GM12864 (cell line): ENCODE data around the gene ONECUT3.

Experiments
- DNase-seq: peaks from one replicate; pipeline ENCODE4 v3.0.0-alpha.2; 2011; ENCODE audit warnings: low read depth
- H3K4me3 ChIP-seq: 2 replicates; pipeline ENCODE4 v1.5.1; 2011; ENCODE audit warnings: mild to moderate bottlenecking, low read depth, low read length, control low read depth
- TF ChIP-seq, protein P1 (sequence below): IDR thresholded peaks from 2 replicates; pipeline ENCODE4 v1.5.1; 2011; ENCODE audit warnings: low read depth, mild to moderate bottlenecking, moderate library complexity, low read length, control low read depth, inconsistent platforms; ENCODE audit errors: missing control alignments

ONECUT3 gene

DNA sequence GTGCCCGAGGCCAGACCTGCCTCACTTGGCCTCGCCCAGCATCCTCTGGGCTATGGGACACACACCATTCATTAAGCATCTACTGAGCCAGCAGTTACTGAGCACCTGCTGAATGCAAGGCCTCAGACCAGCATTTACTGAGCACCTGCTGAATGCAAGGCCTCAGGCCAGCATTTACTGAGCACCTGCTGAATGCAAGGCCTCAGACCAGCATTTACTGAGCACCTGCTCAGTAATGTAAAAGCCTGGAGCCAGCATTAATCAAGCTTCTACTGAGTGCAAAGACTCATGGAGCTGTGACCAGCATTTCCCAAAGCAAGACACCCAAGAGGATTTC is 55.1 kb downstream of the ONECUT3 start:
- no peak overlapping the region for H3K4me3 ChIP-seq
- TF ChIP-seq, protein P1, sequence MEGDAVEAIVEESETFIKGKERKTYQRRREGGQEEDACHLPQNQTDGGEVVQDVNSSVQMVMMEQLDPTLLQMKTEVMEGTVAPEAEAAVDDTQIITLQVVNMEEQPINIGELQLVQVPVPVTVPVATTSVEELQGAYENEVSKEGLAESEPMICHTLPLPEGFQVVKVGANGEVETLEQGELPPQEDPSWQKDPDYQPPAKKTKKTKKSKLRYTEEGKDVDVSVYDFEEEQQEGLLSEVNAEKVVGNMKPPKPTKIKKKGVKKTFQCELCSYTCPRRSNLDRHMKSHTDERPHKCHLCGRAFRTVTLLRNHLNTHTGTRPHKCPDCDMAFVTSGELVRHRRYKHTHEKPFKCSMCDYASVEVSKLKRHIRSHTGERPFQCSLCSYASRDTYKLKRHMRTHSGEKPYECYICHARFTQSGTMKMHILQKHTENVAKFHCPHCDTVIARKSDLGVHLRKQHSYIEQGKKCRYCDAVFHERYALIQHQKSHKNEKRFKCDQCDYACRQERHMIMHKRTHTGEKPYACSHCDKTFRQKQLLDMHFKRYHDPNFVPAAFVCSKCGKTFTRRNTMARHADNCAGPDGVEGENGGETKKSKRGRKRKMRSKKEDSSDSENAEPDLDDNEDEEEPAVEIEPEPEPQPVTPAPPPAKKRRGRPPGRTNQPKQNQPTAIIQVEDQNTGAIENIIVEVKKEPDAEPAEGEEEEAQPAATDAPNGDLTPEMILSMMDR = no peak
- DNase-seq = no peak

DNA sequence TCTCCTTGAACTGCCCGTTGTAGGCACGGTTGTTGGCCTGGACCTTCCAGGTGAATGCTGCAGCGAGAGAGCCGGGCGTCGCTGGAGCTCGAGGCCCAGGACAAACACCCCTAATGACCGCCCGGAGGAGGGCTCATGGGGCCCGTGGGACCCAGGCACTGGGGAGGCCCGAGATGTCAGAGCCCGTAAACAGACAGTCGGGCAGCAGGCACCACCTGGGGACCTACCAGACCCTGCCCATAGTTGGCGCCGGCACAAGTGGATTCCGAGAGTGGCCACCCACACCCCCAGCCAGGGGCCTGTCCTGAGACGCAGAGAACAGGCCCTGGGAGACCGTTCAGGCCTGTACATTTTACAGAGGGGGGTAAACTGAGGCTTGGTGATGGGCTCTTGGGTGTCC is 56.4 kb downstream of the ONECUT3 start:
- DNase-seq = no peak
- H3K4me3 ChIP-seq = no peak overlapping the region
- TF ChIP-seq, protein P1 = no peak

DNA sequence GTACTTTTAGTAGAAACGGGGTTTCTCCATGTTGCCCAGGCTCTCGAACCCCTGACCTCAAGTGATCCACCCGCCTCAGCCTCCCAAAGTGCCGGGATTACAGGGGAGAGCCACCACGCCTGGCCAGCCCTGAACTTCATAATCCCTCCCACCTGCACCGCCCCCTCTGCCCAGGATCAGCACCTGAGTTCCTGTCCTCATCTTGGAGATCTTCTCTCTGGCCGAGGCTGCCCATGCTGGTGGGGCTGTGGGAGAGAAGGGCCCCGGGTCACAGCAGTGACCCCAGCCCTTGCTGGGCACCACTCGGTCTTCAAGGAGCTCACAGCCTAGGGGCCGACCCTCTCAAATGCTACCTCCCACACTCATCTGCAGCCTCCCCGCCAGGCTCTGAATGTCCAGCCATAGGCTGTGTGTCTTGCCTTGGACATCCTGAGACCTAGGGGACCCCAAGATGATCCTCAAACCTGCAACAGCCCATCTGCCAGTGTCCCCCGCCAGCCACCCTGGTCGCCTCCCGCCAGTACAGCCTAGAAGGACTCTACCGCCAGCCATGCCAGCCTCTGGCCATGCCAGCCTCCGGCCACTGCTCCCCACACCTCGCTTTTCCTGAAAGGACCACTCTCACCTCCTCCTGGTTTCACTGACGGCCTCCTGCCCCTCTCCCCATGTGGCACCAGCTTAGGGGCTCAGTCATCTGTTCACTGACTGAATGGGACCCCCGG is 57.3 kb downstream of the ONECUT3 start:
- DNase-seq = no peak
- TF ChIP-seq, protein P1 = no peak
- no peak overlapping the region for H3K4me3 ChIP-seq

DNA sequence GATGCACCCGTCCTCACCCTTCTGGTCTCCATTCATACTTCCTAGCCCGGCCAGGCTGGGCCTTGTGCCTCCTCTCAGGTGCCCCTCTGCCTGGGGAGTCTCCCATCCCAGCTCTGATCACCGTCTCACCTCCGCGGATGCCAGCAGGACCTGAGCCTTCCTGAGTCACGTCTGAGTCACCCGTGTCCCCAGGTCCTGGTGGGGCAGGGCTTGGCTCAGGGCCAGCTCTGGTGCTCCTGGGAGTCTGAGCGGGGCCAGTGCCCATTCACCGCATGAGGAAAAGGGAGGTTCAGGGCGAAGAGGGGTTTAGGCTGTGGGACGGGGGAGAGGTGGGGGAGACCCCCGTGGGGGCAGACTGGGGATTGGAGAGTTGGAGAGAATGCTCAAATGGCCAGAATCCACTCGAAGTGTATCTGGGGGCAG is 58.2 kb downstream of the ONECUT3 start:
- H3K4me3 ChIP-seq = peak overlapping the region; percentile 59
- no peak for DNase-seq
- TF ChIP-seq, protein P1 = no peak

DNA sequence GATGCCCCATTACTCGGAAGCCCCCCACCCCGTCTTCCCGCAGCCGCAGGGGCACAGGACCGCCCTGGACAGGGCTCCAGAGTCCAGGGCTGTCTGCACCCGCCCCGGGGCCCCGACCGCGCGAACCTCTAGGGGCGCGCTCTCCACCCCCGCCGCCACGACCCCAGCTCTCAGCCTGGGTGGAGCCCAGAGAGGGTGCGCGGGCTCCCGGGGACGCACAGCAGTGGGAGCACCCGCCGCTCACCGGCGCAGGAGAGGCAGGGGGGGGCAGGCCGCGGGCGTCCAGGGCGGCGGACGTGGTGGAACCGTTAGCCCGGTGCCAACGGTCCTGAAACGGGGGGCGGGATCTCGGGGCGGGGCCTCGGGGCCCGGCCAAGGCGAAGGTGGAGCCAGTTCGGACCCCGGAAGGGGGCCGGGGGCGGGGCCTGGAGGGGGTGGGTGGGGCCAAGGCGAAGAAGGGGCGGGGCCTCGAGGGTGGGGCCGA is 58.7 kb downstream of the ONECUT3 start, which contains the start of gene ATP8B3:
ATP8B3 (minus strand) TSS at position 335 of the 484 bp plus-strand sequence. CDS start 540 bp downstream, outside the sequence.
- TF ChIP-seq, protein P1 = peak; percentile 43
- no peak for DNase-seq

DNA sequence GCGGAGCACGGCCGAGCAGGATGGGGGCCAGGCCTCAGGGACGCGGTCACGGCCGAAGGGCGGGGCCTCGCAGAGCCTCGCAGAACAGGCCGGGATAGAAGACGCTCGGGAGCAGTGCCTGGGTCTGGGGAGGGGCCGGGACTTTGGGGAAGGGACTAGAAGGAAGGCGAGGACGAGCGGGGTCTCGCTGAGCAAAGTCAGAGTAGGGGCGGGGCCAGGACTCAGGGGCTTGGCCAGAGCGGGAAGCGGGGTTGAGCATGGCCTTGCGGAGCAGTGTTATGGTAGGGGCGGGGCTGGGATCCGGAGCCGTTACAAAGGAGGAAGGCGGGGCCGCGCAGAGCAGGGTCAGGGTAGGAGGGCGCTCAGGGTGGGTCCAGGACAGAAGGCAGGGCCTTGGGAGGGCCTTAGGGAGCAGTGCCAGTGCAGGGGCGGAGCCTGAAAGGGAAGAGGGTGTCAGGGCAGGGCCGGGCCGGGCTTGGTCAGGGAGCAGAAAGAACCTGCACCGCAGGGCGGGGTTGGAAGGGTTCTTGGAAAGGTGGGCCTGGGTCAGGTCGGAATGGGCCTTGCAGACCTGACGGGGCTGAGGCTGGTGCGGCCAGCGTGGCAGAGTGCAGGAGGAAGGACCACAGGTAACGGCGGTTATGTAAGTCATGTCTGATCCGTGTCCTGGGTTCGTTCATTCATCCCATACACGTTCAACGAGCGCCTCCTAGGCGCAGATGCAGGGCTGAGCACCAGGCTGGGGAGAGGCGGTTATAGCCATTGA is 59.3 kb downstream of the ONECUT3 start:
- TF ChIP-seq, protein P1 = peak; percentile 76
- peak; percentile 83 for DNase-seq
- H3K4me3 ChIP-seq = peak overlapping the region; percentile 53

More for the DNA sequence above, 58.7 kb downstream of the ONECUT3 start, which contains the start of gene ATP8B3:
- H3K4me3 ChIP-seq = peak within 1 kb of the TSS; percentile 59
